ENCODE results near the gene SCRT2. TPM values are rescaled to one million over a fixed set of nuclear protein-coding genes. Genes with fewer than 3 reads are reported as not detected.

The SCRT2 gene
- total RNA-seq, 1 experiment from 2014 or later, result not detected

GRCh38 chr20:710780-711450 lies 35.3 kb upstream of the SCRT2 start:
- H3K4me3 ChIP-seq (ENCODE audit: low read depth in 2 of 2, low read length in 2 of 2), result no peak overlapping the region
- H3K27me3 ChIP-seq (ENCODE audit: control insufficient read depth, insufficient read depth, low read length), result peaks cover 8% of the 10 kb centered on the region; the same call in 1 of the 2 replicates
- CTCF ChIA-PET, result no interaction called here
- POLR2A ChIA-PET, result interaction anchor here (0.6 kb wide), 1 partner anchor 53 kb away, joined by 4 read pairs; no protein-coding TSS in a partner anchor
- no peak for ATAC-seq
- BruUV-seq (replicated peaks), result no TSS peak
- H3K4me1 ChIP-seq (ENCODE audit: control insufficient read depth, insufficient read depth, low read length), result no peaks in the 10 kb centered on the region
- peaks cover 4% of the 10 kb centered on the region; the same call in 1 of the 2 replicates for H3K9me3 ChIP-seq (ENCODE audit: control insufficient read depth, insufficient read depth, low read depth, low read length)
- DNase-seq (ENCODE audit: low read depth, low spot score), result no peak
- H3K36me3 ChIP-seq (ENCODE audit: control insufficient read depth, insufficient read depth, low read length), result no peaks in the 10 kb centered on the region
- in situ Hi-C loops (cut with HindIII; ENCODE audit: low pct_unique_long_range_greater_than_20kb, low sequenced_read_pairs), result no loop called here
- intact Hi-C loops (cut with micrococcal nuclease; ENCODE audit: unreplicated experiment), result no loop called here
- H3K27ac ChIP-seq (ENCODE audit: low read length), result no peak overlapping the region
- TF ChIP-seq REST (IDR thresholded peaks at IDR 0.05; ENCODE audit: insufficient read depth in 1 of 2, low read depth in 2 of 2, low read length in 1 of 2), result no peak
- no peak for TF ChIP-seq CTCF (IDR thresholded peaks at IDR 0.05)
- no peak for TF ChIP-seq SIN3A (IDR thresholded peaks at IDR 0.05; ENCODE audit: borderline replicate concordance, insufficient read depth, low read depth, low read length)
- TF ChIP-seq POLR2AphosphoS5 (IDR thresholded peaks at IDR 0.05; ENCODE audit: low read depth, low read length), result no peak
- no peak for TF ChIP-seq TCF7L2 (IDR thresholded peaks at IDR 0.05; ENCODE audit: low read depth, low read length)

GRCh38 chr20:709991-710779 lies 34.6 kb upstream of the SCRT2 start:
- Histone ChIP-seq H3K36me3 (ENCODE audit: control insufficient read depth, insufficient read depth, low read length) (no peaks in the 10 kb centered on the region), H3K27ac (ENCODE audit: low read length) (no peak overlapping the region), H3K4me1 (ENCODE audit: control insufficient read depth, insufficient read depth, low read length) (no peaks in the 10 kb centered on the region), H3K9me3 (ENCODE audit: control insufficient read depth, insufficient read depth, low read depth, low read length) (peaks cover 4% of the 10 kb centered on the region; the same call in 1 of the 2 replicates), H3K27me3 (ENCODE audit: control insufficient read depth, insufficient read depth, low read length) (peaks cover 8% of the 10 kb centered on the region; the same call in 1 of the 2 replicates), H3K4me3 (ENCODE audit: low read depth in 2 of 2, low read length in 2 of 2) (no peak overlapping the region)
- ChIA-PET POLR2A (no interaction called here), CTCF (no interaction called here)
- DNase-seq (ENCODE audit: low read depth, low spot score) (no peak), ATAC-seq (no peak)
- intact Hi-C loops (cut with micrococcal nuclease; ENCODE audit: unreplicated experiment) (no loop called here), in situ Hi-C loops (cut with HindIII; ENCODE audit: low pct_unique_long_range_greater_than_20kb, low sequenced_read_pairs) (no loop called here)
- TF ChIP-seq REST (IDR thresholded peaks at IDR 0.05; ENCODE audit: insufficient read depth in 1 of 2, low read depth in 2 of 2, low read length in 1 of 2) (no peak), POLR2AphosphoS5 (IDR thresholded peaks at IDR 0.05; ENCODE audit: low read depth, low read length) (no peak), SIN3A (IDR thresholded peaks at IDR 0.05; ENCODE audit: borderline replicate concordance, insufficient read depth, low read depth, low read length) (no peak), TCF7L2 (IDR thresholded peaks at IDR 0.05; ENCODE audit: low read depth, low read length) (no peak), CTCF (IDR thresholded peaks at IDR 0.05) (no peak)
- BruUV-seq (replicated peaks), result no TSS peak

Data from Panc1 (cell line).